NB4 (cell line): ENCODE measurements around the gene CDH23.

Source experiments
- DNase-seq: peaks from one replicate; pipeline ENCODE4 v3.0.0; 2010; ENCODE audit warnings: low read depth
- H3K4me3 ChIP-seq: one replicate; pipeline ENCODE4 v1.5.1; 2011; ENCODE audit warnings: mild to moderate bottlenecking, low read depth, low read length, moderate library complexity
- MYC ChIP-seq: IDR thresholded peaks from 2 replicates; pipeline ENCODE4 v1.6.1; 2011; ENCODE audit warnings: low read depth, low read length
- POLR2A ChIP-seq: IDR thresholded peaks from 2 replicates; pipeline ENCODE4 v1.6.1; 2011; ENCODE audit warnings: mild to moderate bottlenecking; ENCODE audit not compliant: insufficient read length; ENCODE audit errors: extremely low read depth
- TF ChIP-seq, protein P1 (sequence below): IDR thresholded peaks from 2 replicates; pipeline ENCODE4 v1.6.1; 2011; ENCODE audit warnings: low read depth, low read length
- TF ChIP-seq, protein P2 (sequence below): IDR thresholded peaks from one replicate; pipeline ENCODE4 v1.5.1; 2012; ENCODE audit warnings: low read depth, low read length

Gene CDH23

DNA sequence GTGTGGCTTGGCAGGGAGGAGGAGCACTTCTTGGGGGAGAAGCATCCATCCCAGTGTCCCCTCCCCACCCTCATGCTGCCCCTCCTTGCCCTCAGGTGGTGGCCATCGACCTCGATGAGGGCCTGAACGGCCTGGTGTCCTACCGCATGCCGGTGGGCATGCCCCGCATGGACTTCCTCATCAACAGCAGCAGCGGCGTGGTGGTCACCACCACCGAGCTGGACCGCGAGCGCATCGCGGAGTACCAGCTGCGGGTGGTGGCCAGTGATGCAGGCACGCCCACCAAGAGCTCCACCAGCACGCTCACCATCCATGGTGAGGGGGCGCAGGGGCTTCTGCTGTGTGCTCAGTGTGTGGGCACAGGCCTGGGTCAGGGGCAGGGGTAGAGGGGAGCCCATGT, 308.1 kb downstream of the CDH23 start:
- H3K4me3 ChIP-seq, result no peak overlapping the region
- TF ChIP-seq, protein P1, sequence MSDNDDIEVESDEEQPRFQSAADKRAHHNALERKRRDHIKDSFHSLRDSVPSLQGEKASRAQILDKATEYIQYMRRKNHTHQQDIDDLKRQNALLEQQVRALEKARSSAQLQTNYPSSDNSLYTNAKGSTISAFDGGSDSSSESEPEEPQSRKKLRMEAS, result no peak
- TF ChIP-seq POLR2A (no peak), MYC (no peak)
- TF ChIP-seq, protein P2, sequence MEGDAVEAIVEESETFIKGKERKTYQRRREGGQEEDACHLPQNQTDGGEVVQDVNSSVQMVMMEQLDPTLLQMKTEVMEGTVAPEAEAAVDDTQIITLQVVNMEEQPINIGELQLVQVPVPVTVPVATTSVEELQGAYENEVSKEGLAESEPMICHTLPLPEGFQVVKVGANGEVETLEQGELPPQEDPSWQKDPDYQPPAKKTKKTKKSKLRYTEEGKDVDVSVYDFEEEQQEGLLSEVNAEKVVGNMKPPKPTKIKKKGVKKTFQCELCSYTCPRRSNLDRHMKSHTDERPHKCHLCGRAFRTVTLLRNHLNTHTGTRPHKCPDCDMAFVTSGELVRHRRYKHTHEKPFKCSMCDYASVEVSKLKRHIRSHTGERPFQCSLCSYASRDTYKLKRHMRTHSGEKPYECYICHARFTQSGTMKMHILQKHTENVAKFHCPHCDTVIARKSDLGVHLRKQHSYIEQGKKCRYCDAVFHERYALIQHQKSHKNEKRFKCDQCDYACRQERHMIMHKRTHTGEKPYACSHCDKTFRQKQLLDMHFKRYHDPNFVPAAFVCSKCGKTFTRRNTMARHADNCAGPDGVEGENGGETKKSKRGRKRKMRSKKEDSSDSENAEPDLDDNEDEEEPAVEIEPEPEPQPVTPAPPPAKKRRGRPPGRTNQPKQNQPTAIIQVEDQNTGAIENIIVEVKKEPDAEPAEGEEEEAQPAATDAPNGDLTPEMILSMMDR, result no peak
- DNase-seq, result no peak

DNA sequence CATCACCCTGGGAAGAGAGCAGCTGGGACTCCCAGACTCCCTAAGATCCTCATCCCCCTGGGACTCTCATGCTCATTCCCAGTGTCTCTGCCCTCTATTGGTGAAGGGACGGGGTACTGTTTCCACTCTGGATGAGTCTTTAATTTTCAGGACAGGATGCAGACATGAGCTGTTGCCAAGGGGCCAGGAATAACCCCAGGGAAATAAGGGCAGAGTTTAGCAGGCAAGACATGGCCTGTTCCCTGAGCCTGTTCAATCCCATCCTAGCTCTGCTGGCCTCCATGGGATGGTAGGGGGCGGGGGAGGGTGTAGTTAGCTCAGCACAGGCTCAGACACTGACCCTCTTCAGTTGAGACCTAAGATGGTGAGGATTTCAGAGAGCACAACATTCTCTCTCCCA, 308.9 kb downstream of the CDH23 start:
- no peak for DNase-seq
- TF ChIP-seq, protein P1, result no peak
- TF ChIP-seq MYC (no peak), POLR2A (no peak)
- TF ChIP-seq, protein P2, result no peak
- H3K4me3 ChIP-seq, result no peak overlapping the region

DNA sequence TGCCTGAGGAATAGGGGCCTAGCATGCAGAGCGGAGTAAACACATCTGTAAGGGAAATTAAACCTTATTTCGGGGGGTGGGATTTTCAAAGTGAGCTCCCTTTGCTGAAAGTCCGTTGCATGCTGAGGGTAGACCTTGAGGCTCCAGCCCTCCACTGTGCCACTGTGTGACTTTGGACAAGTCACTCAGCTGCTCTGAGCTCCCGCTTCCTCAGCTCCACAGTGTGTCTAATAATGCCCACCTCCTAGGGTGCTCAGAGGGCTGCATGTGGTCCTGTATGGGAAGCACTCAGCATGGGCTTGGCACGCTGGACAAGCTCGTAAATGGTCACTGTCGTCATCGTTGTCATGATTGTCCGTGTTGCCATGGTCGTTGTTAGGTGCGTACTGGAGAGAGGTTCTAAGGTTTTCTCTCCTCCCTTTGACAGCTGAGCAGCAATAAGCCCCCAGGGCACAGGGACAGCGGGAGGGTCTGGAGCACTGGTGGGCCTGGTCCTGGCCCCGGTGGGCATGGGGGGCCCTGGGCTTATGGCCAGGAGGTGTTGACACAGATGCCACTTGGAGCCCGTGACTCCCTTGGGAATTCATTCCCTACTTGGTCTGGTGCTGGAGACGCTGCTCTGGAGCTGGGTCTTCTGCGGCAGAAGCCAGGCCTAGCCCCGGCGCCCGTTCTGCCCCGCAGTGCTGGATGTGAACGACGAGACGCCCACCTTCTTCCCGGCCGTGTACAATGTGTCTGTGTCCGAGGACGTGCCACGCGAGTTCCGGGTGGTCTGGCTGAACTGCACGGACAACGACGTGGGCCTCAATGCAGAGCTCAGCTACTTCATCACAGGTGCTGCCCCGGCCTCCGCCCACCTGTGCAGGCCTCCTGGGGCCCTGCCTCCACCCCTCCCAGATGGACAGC, 309.7 kb downstream of the CDH23 start:
- DNase-seq, result no peak
- TF ChIP-seq, protein P1, result no peak
- TF ChIP-seq, protein P2, result no peak
- no peak for TF ChIP-seq MYC
- no peak for TF ChIP-seq POLR2A
- H3K4me3 ChIP-seq, result no peak overlapping the region

DNA sequence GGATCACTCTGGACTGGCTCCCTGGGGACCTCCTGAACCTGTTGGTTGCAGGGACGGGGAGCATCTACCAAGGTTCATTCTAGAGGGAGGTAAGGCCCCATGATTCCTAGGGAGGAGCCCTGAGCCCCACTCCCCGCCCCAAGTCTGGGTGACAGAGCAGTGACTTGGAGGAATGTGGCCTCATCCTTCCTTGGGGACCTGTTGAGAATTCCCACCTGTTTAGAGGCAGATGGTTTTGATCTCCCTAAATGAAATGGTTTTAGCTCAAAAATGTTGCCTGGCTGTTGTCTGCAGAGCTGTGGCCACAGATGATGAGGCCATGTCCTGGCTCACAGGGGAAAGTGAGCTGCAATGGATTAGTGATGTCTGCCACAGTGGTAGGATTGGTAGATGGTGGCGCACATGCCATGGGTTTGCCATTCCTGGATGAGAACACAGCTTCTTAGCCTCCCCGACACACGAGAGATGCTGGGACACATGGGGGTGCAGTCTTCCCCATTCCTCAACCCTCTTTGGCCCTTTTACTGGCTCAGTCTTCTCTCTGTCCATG, 310.6 kb downstream of the CDH23 start:
- H3K4me3 ChIP-seq, result no peak overlapping the region
- TF ChIP-seq, protein P1, result no peak
- no peak for TF ChIP-seq POLR2A
- no peak for TF ChIP-seq MYC
- TF ChIP-seq, protein P2, result no peak
- no peak for DNase-seq

DNA sequence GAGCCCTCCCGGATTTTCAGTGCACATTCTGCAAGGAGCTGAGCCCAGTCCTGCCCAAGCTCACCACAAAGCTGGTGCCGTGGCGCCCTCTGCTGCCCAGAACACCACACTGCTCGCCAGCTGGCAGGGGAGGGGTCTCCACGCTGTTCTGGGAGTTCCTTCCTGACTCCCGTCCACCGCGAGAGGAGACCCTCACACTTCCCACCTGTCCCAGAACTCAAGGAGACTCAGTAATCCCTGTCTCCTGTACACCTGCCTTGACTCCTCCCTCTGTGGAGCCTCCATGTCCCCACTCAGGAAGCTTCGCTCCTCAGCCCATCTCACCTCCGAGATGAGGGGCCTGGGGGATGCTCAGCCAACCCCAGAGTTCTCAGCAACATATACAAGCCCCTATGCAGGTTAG, 311.6 kb downstream of the CDH23 start:
- peak; percentile 71 for DNase-seq
- no peak overlapping the region for H3K4me3 ChIP-seq
- no peak for TF ChIP-seq POLR2A
- TF ChIP-seq, protein P2, result peak; percentile 93
- TF ChIP-seq MYC, result no peak
- TF ChIP-seq, protein P1, result peak; percentile 42; the same call in 1 of the 2 replicates
